RWPE1 (cell line): Measurements from ENCODE around the gene PRELID2.

ENCODE experiments used
- CTCF ChIA-PET: fragments of 350-600 bp; sonication (Branson Sonifier 250); formaldehyde crosslinking; extraction: SDS; loops from one replicate; lab custom pipeline; 2021; lab: Yijun Ruan, JAX
- POLR2A ChIA-PET: fragments of 400-600 bp; formaldehyde crosslinking; extraction: SDS; loops from one replicate; lab custom pipeline; 2020; ENCODE audit warnings: antibody characterized with exemption; ENCODE audit not compliant: low non-redundant PET; lab: Yijun Ruan, JAX
- DNase-seq: peaks from one replicate; pipeline ENCODE4 v3.0.0; 2012; ENCODE audit warnings: low spot score
- H3K27ac ChIP-seq: fragments of 450-650 bp; 2 replicates; pipeline ENCODE4 v1.5.1; 2017
- CTCF ChIP-seq: fragments of 450-650 bp; conservative IDR thresholded peaks from 2 replicates; pipeline ENCODE4 v1.5.1; 2017; ENCODE audit warnings: low read depth, mild to moderate bottlenecking

The PRELID2 gene

GRCh38 chr5:145752947-145753346 is 82.2 kb downstream of the PRELID2 start:
- no peak for TF ChIP-seq CTCF
- ChIA-PET CTCF (no interaction called here), POLR2A (no interaction called here)
- no peak overlapping the region for H3K27ac ChIP-seq
- DNase-seq = no peak

GRCh38 chr5:145752534-145752933 is 82.6 kb downstream of the PRELID2 start:
- no peak overlapping the region for H3K27ac ChIP-seq
- ChIA-PET POLR2A (no interaction called here), CTCF (no interaction called here)
- no peak for TF ChIP-seq CTCF
- DNase-seq = no peak

GRCh38 chr5:145750199-145750598 is 84.9 kb downstream of the PRELID2 start:
- no peak for DNase-seq
- H3K27ac ChIP-seq = no peak overlapping the region
- ChIA-PET POLR2A (no interaction called here), CTCF (no interaction called here)
- TF ChIP-seq CTCF = no peak

- ChIA-PET POLR2A (no interaction called here), CTCF (no interaction called here)
- DNase-seq = no peak
- TF ChIP-seq CTCF = no peak
- H3K27ac ChIP-seq = no peak overlapping the region
Measured at GRCh38 chr5:145743396-145744061, 91.6 kb downstream of the PRELID2 start.

GRCh38 chr5:145739843-145740242 is 95.3 kb downstream of the PRELID2 start:
- no peak for DNase-seq
- no peak overlapping the region for H3K27ac ChIP-seq
- CTCF ChIA-PET = interaction anchor here (0.6 kb wide), 1 partner anchor 25 kb away, joined by 3 read pairs; no protein-coding TSS in a partner anchor
- POLR2A ChIA-PET = no interaction called here
- no peak for TF ChIP-seq CTCF

- ChIA-PET CTCF (interaction anchor here (0.7 kb wide), 1 partner anchor 1551 kb away, joined by 4 read pairs; no protein-coding TSS in a partner anchor), POLR2A (no interaction called here)
- H3K27ac ChIP-seq = no peak overlapping the region
- no peak for DNase-seq
- TF ChIP-seq CTCF = no peak
Measured at GRCh38 chr5:145738227-145738626, 96.9 kb downstream of the PRELID2 start.
